ENCODE results near the gene RUNDC3A.
"Not testable (repeated sequence)": the region's sequence is repeated elsewhere in the genome, so short reads cannot be mapped to it uniquely, and the experiment has no call there.

Gene RUNDC3A

DNA sequence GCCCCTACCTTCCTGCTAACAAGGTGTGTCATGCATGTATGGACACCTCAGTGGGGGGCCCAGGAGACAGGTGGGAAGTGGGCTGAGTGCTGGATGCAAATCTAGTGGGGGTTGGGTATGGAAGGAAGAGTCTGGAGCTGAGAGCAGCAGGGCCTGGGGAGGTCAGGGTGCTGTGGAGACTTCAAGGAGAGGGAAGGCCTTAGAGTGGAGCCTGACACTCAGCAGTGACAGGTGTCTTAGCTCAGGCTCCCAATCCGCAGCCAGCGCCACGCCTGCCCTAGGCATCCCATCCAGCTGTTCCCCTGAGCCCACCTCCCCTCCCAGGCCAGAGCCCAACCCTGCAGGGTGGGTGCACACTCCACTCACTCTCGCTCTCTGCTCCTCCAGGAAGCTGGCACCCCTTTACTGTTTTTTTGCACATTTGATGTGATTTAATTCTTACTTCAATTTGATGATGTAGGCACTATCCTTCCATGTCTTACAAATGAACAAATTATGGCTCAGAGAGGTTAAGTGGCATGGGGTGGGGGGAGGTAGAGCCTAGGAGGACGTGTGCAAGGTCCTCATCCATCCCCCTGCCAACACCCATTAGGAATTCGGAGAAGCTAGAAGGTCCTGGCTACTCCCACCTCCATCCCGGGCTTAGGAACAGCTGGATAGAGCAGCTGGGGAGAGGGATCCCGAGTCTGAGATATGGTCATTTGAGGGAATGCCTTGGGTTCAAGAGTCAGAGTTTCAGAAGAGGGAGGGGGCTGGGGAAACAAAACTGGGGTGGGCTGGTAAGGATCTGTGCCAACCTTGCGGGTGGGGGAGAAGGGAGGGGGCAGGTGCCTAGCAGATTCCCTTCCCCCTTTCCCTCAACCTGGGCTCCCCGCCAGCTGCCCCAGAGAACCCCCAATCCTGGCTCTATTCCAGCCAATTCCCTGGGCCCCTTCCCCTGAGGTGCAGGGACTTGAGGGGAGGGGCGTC, 53.2 kb downstream of the RUNDC3A start:
- no peak for DNase-seq

GRCh38 chr17:44362459-44362948, 54.1 kb downstream of the RUNDC3A start:
- DNase-seq, result no peak

- no peak for DNase-seq
Measured at GRCh38 chr17:44362949-44363612, 54.7 kb downstream of the RUNDC3A start.

DNA sequence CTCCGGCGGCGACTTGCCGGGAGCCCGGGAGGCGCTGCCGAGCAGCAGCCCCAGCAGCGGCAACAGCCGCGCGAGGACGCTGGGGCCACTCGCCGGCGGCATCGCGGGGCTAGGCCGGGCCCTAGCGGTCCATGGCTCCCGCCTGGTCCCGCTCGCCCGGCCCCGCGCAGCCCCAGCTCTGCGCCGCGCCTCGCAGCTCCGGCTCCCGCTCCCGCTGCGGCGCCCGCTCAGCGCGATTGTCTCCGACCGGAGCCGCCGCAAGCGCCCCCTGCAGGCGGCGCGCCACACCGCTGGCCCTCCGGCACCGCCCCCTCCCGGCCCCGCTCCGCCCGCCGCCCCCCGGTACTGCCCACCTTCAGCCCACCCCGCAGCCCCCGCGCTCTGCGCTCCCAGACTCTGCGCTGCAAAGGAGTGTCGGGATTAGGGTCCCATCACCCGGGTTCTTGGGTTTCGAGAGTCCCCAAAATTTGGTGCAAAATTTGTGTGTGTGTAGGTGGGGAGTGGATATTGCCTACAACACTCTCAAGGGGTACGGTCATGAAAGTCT, 55.3 kb downstream of the RUNDC3A start, which contains the start of gene FAM171A2:
Gene FAM171A2 (minus strand): TSS at position 241 of the 547 bp plus-strand sequence. CDS start 139 bp downstream, at position 102.
- peak; percentile 39 for DNase-seq

DNA sequence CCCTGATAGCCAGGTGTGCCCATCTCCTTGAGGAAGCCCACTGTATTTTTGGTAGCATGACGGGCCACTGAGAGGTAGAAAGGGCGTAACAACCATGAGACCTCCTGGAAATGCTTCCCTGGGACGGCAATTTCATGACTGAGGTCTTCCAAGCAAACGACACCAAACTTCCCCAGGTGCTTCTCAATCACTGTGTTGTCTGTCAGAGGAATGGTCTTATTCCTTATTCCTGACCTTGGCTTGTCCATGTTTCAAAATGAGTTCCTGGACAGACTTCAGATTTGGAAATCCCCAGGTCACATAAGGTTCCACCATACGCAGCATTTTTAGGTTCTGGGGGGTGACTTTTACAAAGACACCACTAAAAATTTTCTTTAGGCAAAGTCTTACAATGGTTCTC, 56.6 kb downstream of the RUNDC3A start:
- not testable (repeated sequence) for DNase-seq

GRCh38 chr17:44367231-44367979, 59.0 kb downstream of the RUNDC3A start:
- DNase-seq, result no peak
